B cell (primary cell): ENCODE measurements around the gene ADO. TPM values are rescaled to one million over a fixed set of nuclear protein-coding genes. Genes with fewer than 3 reads are reported as not detected.

Experiments used
- ATAC-seq: fragments of 200-7000 bp; cut with Tn5 transposase; one replicate; pipeline ENCODE4 v1.10.0; 2021; ENCODE audit warnings: low read depth, mild to moderate bottlenecking, moderate number of reproducible peaks, moderate library complexity
- CTCF ChIA-PET: fragments of 350-600 bp; sonication (Branson Sonifier 250); formaldehyde crosslinking; loops from one replicate; lab custom pipeline; 2021; ENCODE audit warnings: antibody characterized with exemption, inconsistent platforms; lab: Charles Lee
- POLR2A ChIA-PET: fragments of 350-600 bp; sonication (Branson Sonifier 250); formaldehyde crosslinking; loops from one replicate; lab custom pipeline; 2021; ENCODE audit warnings: antibody characterized with exemption; lab: Charles Lee
- DNase-seq: peaks from one replicate; pipeline ENCODE4 v3.0.0; 2013
- H2AFZ ChIP-seq: 2 replicates; pipeline ENCODE4 v1.6.1; 2012; ENCODE audit warnings: mild to moderate bottlenecking, low read depth, low read length; ENCODE audit not compliant: insufficient read depth, poor library complexity, severe bottlenecking
- H3K27ac ChIP-seq, 2 donors: 1 replicate in 1 of 2; 2 replicates in 1 of 2; pipeline ENCODE4 v1.5.1; 2012 to 2013; ENCODE audit warnings: low read length in 2 of 2, mild to moderate bottlenecking in 2 of 2, moderate library complexity in 1 of 2
- H3K27me3 ChIP-seq, 4 experiments: fragments of 200-600 bp in 1 of 4; sonication (generic) in 1 of 4; replicated peaks in 1 of 4; 1 replicate in 2 of 4; 2 replicates in 2 of 4; pipeline versions ENCODE4 v1.6.1 to v1.7.0; 2013 to 2016; ENCODE audit warnings: low read length in 3 of 4, mild to moderate bottlenecking in 2 of 4, mixed read lengths in 1 of 4, moderate library complexity in 1 of 4; ENCODE audit not compliant: insufficient read depth in 4 of 4, control insufficient read depth in 3 of 4; ENCODE audit errors: control extremely low read depth in 1 of 4
- H3K36me3 ChIP-seq, 2 experiments: replicated peaks in 1 of 2; 1 replicate in 1 of 2; 2 replicates in 1 of 2; pipeline versions ENCODE4 v1.6.1 to v1.7.1; 2013; ENCODE audit warnings: low read length in 1 of 2; ENCODE audit not compliant: insufficient read depth in 2 of 2, control insufficient read depth in 1 of 2; ENCODE audit errors: control extremely low read depth in 1 of 2, extremely low read depth in 1 of 2
- H3K4me1 ChIP-seq, 2 donors: fragments of 200-600 bp in 1 of 2; sonication (generic) in 1 of 2; 1 replicate in 1 of 2; 2 replicates in 1 of 2; pipeline versions ENCODE4 v1.5.1 to v1.6.1; 2013 to 2017; ENCODE audit warnings: low read length in 2 of 2; ENCODE audit not compliant: control insufficient read depth in 2 of 2, insufficient read depth in 2 of 2
- H3K4me2 ChIP-seq: replicated peaks from 2 replicates; pipeline ENCODE3; 2012; ENCODE audit warnings: mild to moderate bottlenecking, low read depth, low read length; ENCODE audit not compliant: poor library complexity, severe bottlenecking
- H3K4me3 ChIP-seq, 5 experiments: fragments of 200-600 bp in 1 of 5; sonication (generic) in 1 of 5; 1 replicate in 3 of 5; 2 replicates in 2 of 5; pipeline versions ENCODE4 v1.5.1 to v1.7.0; 2011 to 2016; ENCODE audit warnings: low read length in 4 of 5, mild to moderate bottlenecking in 4 of 5, low read depth in 2 of 5, control low read depth in 1 of 5, moderate library complexity in 1 of 5; ENCODE audit not compliant: insufficient read depth in 1 of 5; ENCODE audit errors: control extremely low read depth in 1 of 5, extremely low read depth in 1 of 5
- H3K79me2 ChIP-seq: fragments of 200-600 bp; sonication (generic); one replicate; pipeline ENCODE4 v1.6.0; 2016; ENCODE audit warnings: low read length; ENCODE audit not compliant: control insufficient read depth, insufficient read depth
- H3K9ac ChIP-seq: fragments of 200-600 bp; sonication (generic); 2 replicates; pipeline ENCODE4 v1.6.1; 2017; ENCODE audit warnings: mild to moderate bottlenecking, low read length, moderate library complexity
- H3K9me3 ChIP-seq, 3 donors: one replicate each; pipeline versions ENCODE4 v1.6.1 to v1.7.1; 2013; ENCODE audit warnings: low read length in 2 of 3; ENCODE audit not compliant: control insufficient read depth in 2 of 3, insufficient read depth in 1 of 3; ENCODE audit errors: control extremely low read depth in 1 of 3
- H4K20me1 ChIP-seq: 2 replicates; pipeline ENCODE4 v1.6.0; 2012; ENCODE audit warnings: mild to moderate bottlenecking, low read length; ENCODE audit not compliant: insufficient read depth, control insufficient read depth, poor library complexity, severe bottlenecking
- H3K27ac Mint-ChIP-seq: one replicate; pipeline ENCODE4 v1.8.0; 2021; ENCODE audit warnings: mixed read lengths
- H3K27me3 Mint-ChIP-seq: one replicate; pipeline ENCODE4 v1.8.0; 2021; ENCODE audit warnings: mixed read lengths
- H3K4me1 Mint-ChIP-seq: one replicate; pipeline ENCODE4 v1.8.0; 2021; ENCODE audit warnings: mixed read lengths
- H3K4me3 Mint-ChIP-seq: one replicate; pipeline ENCODE4 v1.8.0; 2021; ENCODE audit warnings: mixed read lengths
- H3K9me3 Mint-ChIP-seq: one replicate; pipeline ENCODE4 v1.8.0; 2022; ENCODE audit warnings: mixed read lengths; ENCODE audit not compliant: insufficient read depth
- EZH2 ChIP-seq: IDR thresholded peaks from 2 replicates; pipeline ENCODE4 v1.6.1; 2012; ENCODE audit warnings: borderline replicate concordance, low read depth, mild to moderate bottlenecking, moderate library complexity, low read length; ENCODE audit not compliant: insufficient read depth, poor library complexity, severe bottlenecking
- WGBS: methylation state at CpG from one replicate; pipeline ENCODE4 v1.1.5; 2013; ENCODE audit warnings: missing lambda C conversion rate; ENCODE audit not compliant: insufficient coverage; 5-methylcytosine and 5-hydroxymethylcytosine counted together
- intact Hi-C: fragments of 100-400 bp; cut with micrococcal nuclease; formaldehyde crosslinking; loops from one replicate; pipeline ENCODE4 v1.10.0; 2022
- polyA plus RNA-seq: library from polyadenylated mRNA; depleted of rRNA; stranded (reverse); fragments of >200 nt; gene quantifications from 2 replicates; pipeline ENCODE4 v1.2.3, GENCODE V29; 2012
- total RNA-seq, 2 donors: library from RNA; stranded (reverse); fragments of 120-200 nt in 1 of 2; gene quantifications; 1 replicate in 1 of 2; 2 replicates in 1 of 2; pipeline versions ENCODE4 v1.2.3 to v1.2.4, GENCODE V29; 2013 to 2022
- TF ChIP-seq, protein P1 (sequence below): fragments of 200-600 bp; IDR thresholded peaks from one replicate; pipeline ENCODE4 v1.8.0; 2022; ENCODE audit warnings: antibody characterized with exemption, mild to moderate bottlenecking

ADO gene
- total and polyA plus RNA-seq, 2 donors (not counting 1 experiment from before 2014, with no cell fraction given) = 9.4 to 18.4 TPM

DNA sequence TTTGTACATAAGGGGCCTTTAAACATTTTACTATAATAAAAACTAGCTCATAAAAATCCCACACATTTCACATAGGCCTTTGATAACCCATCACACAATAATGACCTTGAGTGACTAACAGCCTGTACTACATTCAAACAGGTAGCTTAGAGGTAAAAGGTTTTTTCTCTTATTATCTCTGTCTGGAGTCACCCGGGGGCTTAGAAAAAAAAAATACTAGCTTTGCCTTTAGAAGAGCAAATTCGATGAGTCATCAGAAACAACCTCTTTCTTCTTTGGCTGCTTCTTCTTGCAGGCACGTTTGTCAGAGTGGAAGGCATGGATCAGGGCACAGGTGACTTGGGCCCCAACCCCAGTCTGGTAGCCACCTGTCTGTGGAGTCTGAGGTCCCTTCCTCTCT lies 43.4 kb upstream of the ADO start:
- intact Hi-C loops = no loop called here
- WGBS = 30% methylated on average over 2 of the region's 3 CpGs
- Histone ChIP-seq H4K20me1 (no peaks in the 10 kb centered on the region), H3K4me2 (no peak overlapping the region), H2AFZ (no peak overlapping the region), H3K27me3 (peaks cover 0 to 7% (median 0%) of the 10 kb centered on the region in 4 experiments), H3K9ac (no peak overlapping the region), H3K79me2 (no peaks in the 10 kb centered on the region), H3K27ac (no peak overlapping the region), H3K4me3 (no peak overlapping the region), H3K4me1 (peaks cover 4 to 8% of the 10 kb centered on the region in 2 donors), H3K9me3 (no peaks in the 10 kb centered on the region), H3K36me3 (no peaks in the 10 kb centered on the region)
- TF ChIP-seq, protein P1, sequence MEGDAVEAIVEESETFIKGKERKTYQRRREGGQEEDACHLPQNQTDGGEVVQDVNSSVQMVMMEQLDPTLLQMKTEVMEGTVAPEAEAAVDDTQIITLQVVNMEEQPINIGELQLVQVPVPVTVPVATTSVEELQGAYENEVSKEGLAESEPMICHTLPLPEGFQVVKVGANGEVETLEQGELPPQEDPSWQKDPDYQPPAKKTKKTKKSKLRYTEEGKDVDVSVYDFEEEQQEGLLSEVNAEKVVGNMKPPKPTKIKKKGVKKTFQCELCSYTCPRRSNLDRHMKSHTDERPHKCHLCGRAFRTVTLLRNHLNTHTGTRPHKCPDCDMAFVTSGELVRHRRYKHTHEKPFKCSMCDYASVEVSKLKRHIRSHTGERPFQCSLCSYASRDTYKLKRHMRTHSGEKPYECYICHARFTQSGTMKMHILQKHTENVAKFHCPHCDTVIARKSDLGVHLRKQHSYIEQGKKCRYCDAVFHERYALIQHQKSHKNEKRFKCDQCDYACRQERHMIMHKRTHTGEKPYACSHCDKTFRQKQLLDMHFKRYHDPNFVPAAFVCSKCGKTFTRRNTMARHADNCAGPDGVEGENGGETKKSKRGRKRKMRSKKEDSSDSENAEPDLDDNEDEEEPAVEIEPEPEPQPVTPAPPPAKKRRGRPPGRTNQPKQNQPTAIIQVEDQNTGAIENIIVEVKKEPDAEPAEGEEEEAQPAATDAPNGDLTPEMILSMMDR = no peak
- no peak for TF ChIP-seq EZH2
- peaks cover 8% of the 10 kb centered on the region for H3K4me1 Mint-ChIP-seq
- peaks cover 3% of the 10 kb centered on the region for H3K27me3 Mint-ChIP-seq
- POLR2A ChIA-PET = no interaction called here
- DNase-seq (no peak), ATAC-seq (no peak)
- H3K27ac Mint-ChIP-seq = no peak overlapping the region
- H3K4me3 Mint-ChIP-seq = no peak overlapping the region
- H3K9me3 Mint-ChIP-seq = no peaks in the 10 kb centered on the region
- CTCF ChIA-PET = interaction anchor here (1.1 to 1.7 kb wide), 3 partner anchors 10 to 268 kb away, joined by 4 to 8 read pairs (median 4); no protein-coding TSS in a partner anchor

DNA sequence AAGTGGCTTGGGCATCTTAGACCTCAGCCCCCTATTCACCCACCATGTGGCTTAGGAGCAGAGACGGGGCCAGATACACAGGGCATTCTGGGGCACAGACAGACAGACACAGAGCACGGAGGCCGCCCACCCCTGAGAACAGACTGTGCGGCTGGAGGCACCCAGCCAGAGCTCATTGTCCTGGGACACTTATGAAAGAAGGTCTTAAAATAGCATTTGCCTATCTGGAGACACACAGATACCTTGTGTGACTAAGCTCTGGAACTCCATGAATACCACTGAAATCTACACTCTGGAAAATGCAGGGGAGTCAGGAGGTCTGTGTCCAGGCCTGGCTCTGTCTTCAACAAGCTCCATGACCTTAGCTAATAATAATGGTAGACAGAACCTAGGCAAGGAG lies 41.4 kb upstream of the ADO start:
- ATAC-seq (no peak), DNase-seq (no peak)
- ChIA-PET CTCF (no interaction called here), POLR2A (no interaction called here)
- Histone ChIP-seq H3K4me2 (no peak overlapping the region), H2AFZ (no peak overlapping the region), H3K79me2 (no peaks in the 10 kb centered on the region), H3K36me3 (no peaks in the 10 kb centered on the region), H3K4me3 (no peak overlapping the region), H3K9me3 (no peaks in the 10 kb centered on the region), H4K20me1 (no peaks in the 10 kb centered on the region), H3K9ac (no peak overlapping the region), H3K4me1 (peaks cover 0 to 7% of the 10 kb centered on the region in 2 donors), H3K27ac (no peak overlapping the region), H3K27me3 (peaks cover 0 to 7% (median 0%) of the 10 kb centered on the region in 4 experiments)
- intact Hi-C loops = no loop called here
- Mint-ChIP-seq H3K4me1 (peaks cover 4% of the 10 kb centered on the region), H3K9me3 (no peaks in the 10 kb centered on the region), H3K4me3 (no peak overlapping the region), H3K27me3 (no peaks in the 10 kb centered on the region), H3K27ac (no peak overlapping the region)
- TF ChIP-seq EZH2 = no peak
- TF ChIP-seq, protein P1 = no peak
- 100% methylated on average over 4 of the region's 4 CpGs for WGBS
